Neural cell (in vitro differentiated cells): Measurements from ENCODE around the gene ARNT2. TPM values are rescaled to one million over a fixed set of nuclear protein-coding genes. Genes with fewer than 3 reads are reported as not detected.
"Not testable (repeated sequence)": the region's sequence is repeated elsewhere in the genome, so short reads cannot be mapped to it uniquely, and the experiment has no call there.

Source experiments
- H2AFZ ChIP-seq: fragments of 200-600, 300-800 bp; sonication (generic), shearing (Covaris generic); 2 replicates; pipeline ENCODE4 v1.6.0; 2014; ENCODE audit warnings: low read depth, mild to moderate bottlenecking, antibody characterized with exemption, low read length, moderate library complexity
- H3F3A ChIP-seq: fragments of 200-600 bp; shearing (Covaris generic); 2 replicates; pipeline ENCODE4 v1.6.1; 2016; ENCODE audit warnings: mild to moderate bottlenecking, moderate library complexity, mixed read lengths, antibody characterized with exemption, low read length; ENCODE audit not compliant: insufficient read depth, poor library complexity, severe bottlenecking
- H3K27ac ChIP-seq: fragments of 200-600, 300-800 bp; sonication (generic), shearing (Covaris generic); 2 replicates; pipeline ENCODE4 v1.5.1; 2014; ENCODE audit warnings: mild to moderate bottlenecking, low read length, moderate library complexity
- H3K27me3 ChIP-seq: fragments of 300-800, 200-600 bp; sonication (generic), shearing (Covaris generic); 2 replicates; pipeline ENCODE4 v1.6.0; 2014; ENCODE audit warnings: mild to moderate bottlenecking, low read depth, low read length, moderate library complexity; ENCODE audit not compliant: insufficient read depth
- H3K36me3 ChIP-seq: fragments of 300-800, 200-600 bp; sonication (generic), shearing (Covaris generic); 2 replicates; pipeline ENCODE4 v1.5.1; 2014; ENCODE audit warnings: mild to moderate bottlenecking, antibody characterized with exemption, low read length, moderate library complexity; ENCODE audit not compliant: insufficient read depth
- H3K4me2 ChIP-seq: fragments of 300-800, 200-600 bp; sonication (generic), shearing (Covaris generic); 2 replicates; pipeline ENCODE4 v1.6.0; 2014; ENCODE audit warnings: mild to moderate bottlenecking, low read length
- H3K4me3 ChIP-seq: fragments of 300-800, 200-600 bp; sonication (generic), shearing (Covaris generic); 2 replicates; pipeline ENCODE4 v1.5.1; 2014; ENCODE audit warnings: mild to moderate bottlenecking, low read length, moderate library complexity
- H3K79me2 ChIP-seq: fragments of 200-600 bp; shearing (Covaris generic); replicated peaks from 2 replicates; pipeline ENCODE4 v1.6.0; 2014; ENCODE audit warnings: mild to moderate bottlenecking, low read length, moderate library complexity; ENCODE audit not compliant: insufficient read depth
- H3K9ac ChIP-seq: fragments of 300-800, 200-600 bp; sonication (generic), shearing (Covaris generic); 2 replicates; pipeline ENCODE4 v1.6.1; 2016; ENCODE audit warnings: mild to moderate bottlenecking, low read length, mixed read lengths
- H3K9me2 ChIP-seq: fragments of 200-600 bp; shearing (Covaris generic); 2 replicates; pipeline ENCODE4 v1.6.1; 2016; ENCODE audit warnings: mild to moderate bottlenecking, low read length, mixed read lengths; ENCODE audit not compliant: insufficient read depth
- H3K9me3 ChIP-seq: fragments of 200-600, 300-800 bp; sonication (generic), shearing (Covaris generic); 2 replicates; pipeline ENCODE4 v1.6.1; 2016; ENCODE audit warnings: mild to moderate bottlenecking, mixed run types, low read length, moderate library complexity, mixed read lengths
- H4K20me1 ChIP-seq: fragments of 200-600 bp; shearing (Covaris generic); 2 replicates; pipeline ENCODE4 v1.6.1; 2016; ENCODE audit warnings: mild to moderate bottlenecking, mixed run types; ENCODE audit not compliant: insufficient read depth
- EP300 ChIP-seq: fragments of 450-650 bp; conservative IDR thresholded peaks from 2 replicates; pipeline ENCODE4 v1.6.1; 2014; ENCODE audit warnings: antibody characterized with exemption, mild to moderate bottlenecking, moderate library complexity; ENCODE audit not compliant: poor library complexity, severe bottlenecking
- EZH2 ChIP-seq: fragments of 200-600, 300-800 bp; shearing (Covaris generic), sonication (generic); IDR thresholded peaks from 2 replicates; pipeline ENCODE4 v1.6.1; 2014; ENCODE audit warnings: antibody characterized with exemption, low read length, borderline replicate concordance, mild to moderate bottlenecking; ENCODE audit not compliant: insufficient read depth, poor library complexity, severe bottlenecking
- MXI1 ChIP-seq: fragments of 450-650 bp; conservative IDR thresholded peaks from 2 replicates; pipeline ENCODE4 v1.6.1; 2014; ENCODE audit warnings: antibody characterized with exemption, mild to moderate bottlenecking; ENCODE audit not compliant: poor library complexity, severe bottlenecking
- POLR2AphosphoS5 ChIP-seq: IDR thresholded peaks from 2 replicates; pipeline ENCODE4 v1.6.1; 2012
- RAD21 ChIP-seq: fragments of 450-650 bp; conservative IDR thresholded peaks from 2 replicates; pipeline ENCODE4 v1.6.1; 2014; ENCODE audit warnings: antibody characterized with exemption, mild to moderate bottlenecking, moderate library complexity
- SMC3 ChIP-seq: fragments of 450-650 bp; conservative IDR thresholded peaks from 2 replicates; pipeline ENCODE4 v1.6.1; 2014; ENCODE audit warnings: antibody characterized with exemption, mild to moderate bottlenecking, moderate library complexity; ENCODE audit not compliant: poor library complexity
- TAF1 ChIP-seq: IDR thresholded peaks from 2 replicates; pipeline ENCODE4 v1.6.1; 2012; ENCODE audit warnings: low read depth
- polyA plus RNA-seq: library from polyadenylated mRNA; depleted of rRNA; stranded (reverse); fragments of >200 nt; gene quantifications from 2 replicates; pipeline ENCODE4 v1.2.3, GENCODE V29; 2014
- TF ChIP-seq, protein P1 (sequence below): IDR thresholded peaks from 2 replicates; pipeline ENCODE4 v1.6.1; 2012; ENCODE audit warnings: borderline replicate concordance
- TF ChIP-seq, protein P2 (sequence below): fragments of 450-650 bp; IDR thresholded peaks from 2 replicates; pipeline ENCODE4 v1.5.1; 2014; ENCODE audit warnings: antibody characterized with exemption, mild to moderate bottlenecking, moderate library complexity; ENCODE audit not compliant: poor library complexity, severe bottlenecking

Gene ARNT2
- polyA plus RNA-seq, 1 donor from 2014 or later, result 41.2 TPM

DNA sequence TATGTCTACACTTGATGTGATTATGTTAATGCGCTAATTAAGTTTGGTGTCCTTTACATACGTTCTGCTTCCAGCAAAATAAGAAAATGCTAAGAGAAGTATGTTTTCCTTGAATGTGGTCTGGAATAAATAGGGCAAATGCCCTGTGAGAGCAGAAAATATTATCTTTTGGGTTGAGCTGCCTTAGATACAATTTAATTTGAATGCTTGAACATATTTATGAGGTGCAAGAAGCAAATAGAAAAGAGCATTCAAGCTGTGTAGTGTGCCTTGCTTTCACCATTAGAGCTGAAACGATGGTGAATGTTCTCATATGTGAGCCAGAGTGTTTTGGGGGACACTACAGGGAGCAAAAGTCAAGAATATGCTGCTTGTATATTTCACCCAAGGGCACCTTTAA is 15.9 kb upstream of the ARNT2 start:
- no peak overlapping the region for H3K9ac ChIP-seq
- TF ChIP-seq MXI1 (no peak), EP300 (no peak), TAF1 (no peak), EZH2 (no peak), POLR2AphosphoS5 (no peak), SMC3 (no peak), RAD21 (no peak)
- TF ChIP-seq, protein P1, sequence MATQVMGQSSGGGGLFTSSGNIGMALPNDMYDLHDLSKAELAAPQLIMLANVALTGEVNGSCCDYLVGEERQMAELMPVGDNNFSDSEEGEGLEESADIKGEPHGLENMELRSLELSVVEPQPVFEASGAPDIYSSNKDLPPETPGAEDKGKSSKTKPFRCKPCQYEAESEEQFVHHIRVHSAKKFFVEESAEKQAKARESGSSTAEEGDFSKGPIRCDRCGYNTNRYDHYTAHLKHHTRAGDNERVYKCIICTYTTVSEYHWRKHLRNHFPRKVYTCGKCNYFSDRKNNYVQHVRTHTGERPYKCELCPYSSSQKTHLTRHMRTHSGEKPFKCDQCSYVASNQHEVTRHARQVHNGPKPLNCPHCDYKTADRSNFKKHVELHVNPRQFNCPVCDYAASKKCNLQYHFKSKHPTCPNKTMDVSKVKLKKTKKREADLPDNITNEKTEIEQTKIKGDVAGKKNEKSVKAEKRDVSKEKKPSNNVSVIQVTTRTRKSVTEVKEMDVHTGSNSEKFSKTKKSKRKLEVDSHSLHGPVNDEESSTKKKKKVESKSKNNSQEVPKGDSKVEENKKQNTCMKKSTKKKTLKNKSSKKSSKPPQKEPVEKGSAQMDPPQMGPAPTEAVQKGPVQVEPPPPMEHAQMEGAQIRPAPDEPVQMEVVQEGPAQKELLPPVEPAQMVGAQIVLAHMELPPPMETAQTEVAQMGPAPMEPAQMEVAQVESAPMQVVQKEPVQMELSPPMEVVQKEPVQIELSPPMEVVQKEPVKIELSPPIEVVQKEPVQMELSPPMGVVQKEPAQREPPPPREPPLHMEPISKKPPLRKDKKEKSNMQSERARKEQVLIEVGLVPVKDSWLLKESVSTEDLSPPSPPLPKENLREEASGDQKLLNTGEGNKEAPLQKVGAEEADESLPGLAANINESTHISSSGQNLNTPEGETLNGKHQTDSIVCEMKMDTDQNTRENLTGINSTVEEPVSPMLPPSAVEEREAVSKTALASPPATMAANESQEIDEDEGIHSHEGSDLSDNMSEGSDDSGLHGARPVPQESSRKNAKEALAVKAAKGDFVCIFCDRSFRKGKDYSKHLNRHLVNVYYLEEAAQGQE, result no peak
- TF ChIP-seq, protein P2, sequence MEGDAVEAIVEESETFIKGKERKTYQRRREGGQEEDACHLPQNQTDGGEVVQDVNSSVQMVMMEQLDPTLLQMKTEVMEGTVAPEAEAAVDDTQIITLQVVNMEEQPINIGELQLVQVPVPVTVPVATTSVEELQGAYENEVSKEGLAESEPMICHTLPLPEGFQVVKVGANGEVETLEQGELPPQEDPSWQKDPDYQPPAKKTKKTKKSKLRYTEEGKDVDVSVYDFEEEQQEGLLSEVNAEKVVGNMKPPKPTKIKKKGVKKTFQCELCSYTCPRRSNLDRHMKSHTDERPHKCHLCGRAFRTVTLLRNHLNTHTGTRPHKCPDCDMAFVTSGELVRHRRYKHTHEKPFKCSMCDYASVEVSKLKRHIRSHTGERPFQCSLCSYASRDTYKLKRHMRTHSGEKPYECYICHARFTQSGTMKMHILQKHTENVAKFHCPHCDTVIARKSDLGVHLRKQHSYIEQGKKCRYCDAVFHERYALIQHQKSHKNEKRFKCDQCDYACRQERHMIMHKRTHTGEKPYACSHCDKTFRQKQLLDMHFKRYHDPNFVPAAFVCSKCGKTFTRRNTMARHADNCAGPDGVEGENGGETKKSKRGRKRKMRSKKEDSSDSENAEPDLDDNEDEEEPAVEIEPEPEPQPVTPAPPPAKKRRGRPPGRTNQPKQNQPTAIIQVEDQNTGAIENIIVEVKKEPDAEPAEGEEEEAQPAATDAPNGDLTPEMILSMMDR, result no peak
- H3K9me2 ChIP-seq, result no peaks in the 10 kb centered on the region
- no peaks in the 10 kb centered on the region for H4K20me1 ChIP-seq
- H3F3A ChIP-seq, result no peaks in the 10 kb centered on the region
- no peak overlapping the region for H3K4me3 ChIP-seq
- no peaks in the 10 kb centered on the region for H3K9me3 ChIP-seq
- H3K27me3 ChIP-seq, result no peaks in the 10 kb centered on the region
- no peaks in the 10 kb centered on the region for H3K36me3 ChIP-seq
- no peak overlapping the region for H3K27ac ChIP-seq
- no peak overlapping the region for H2AFZ ChIP-seq
- no peak overlapping the region for H3K4me2 ChIP-seq
- H3K79me2 ChIP-seq, result no peaks in the 10 kb centered on the region

DNA sequence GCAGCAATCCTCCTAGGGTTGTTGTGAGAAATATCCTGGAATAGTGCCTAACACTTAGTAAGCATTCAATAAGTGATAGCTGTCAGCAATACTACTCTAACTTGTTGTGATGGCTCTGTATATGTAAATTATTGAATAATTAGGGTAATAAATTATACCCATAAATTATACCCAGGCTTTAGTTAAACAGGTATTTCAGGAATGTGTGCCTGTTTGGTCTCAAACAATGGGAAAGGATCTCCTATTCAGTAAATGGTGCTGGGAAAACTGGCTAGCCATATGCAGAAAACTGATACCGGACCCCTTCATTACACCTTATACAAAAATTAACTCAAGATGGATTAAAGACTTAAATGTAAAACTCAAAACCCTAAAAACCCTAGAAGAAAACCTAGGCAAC is 14.8 kb upstream of the ARNT2 start:
- TF ChIP-seq MXI1 (no peak), TAF1 (no peak), POLR2AphosphoS5 (no peak), SMC3 (no peak), EP300 (no peak), RAD21 (no peak), EZH2 (no peak)
- TF ChIP-seq, protein P1, result no peak
- TF ChIP-seq, protein P2, result no peak
- Histone ChIP-seq H3K36me3 (no peaks in the 10 kb centered on the region), H3K9ac (no peak overlapping the region), H3K79me2 (no peaks in the 10 kb centered on the region), H3K9me2 (no peaks in the 10 kb centered on the region), H2AFZ (no peak overlapping the region), H4K20me1 (no peaks in the 10 kb centered on the region), H3K4me3 (no peak overlapping the region), H3K27me3 (no peaks in the 10 kb centered on the region), H3K4me2 (no peak overlapping the region), H3K27ac (no peak overlapping the region), H3K9me3 (no peaks in the 10 kb centered on the region), H3F3A (no peaks in the 10 kb centered on the region)

DNA sequence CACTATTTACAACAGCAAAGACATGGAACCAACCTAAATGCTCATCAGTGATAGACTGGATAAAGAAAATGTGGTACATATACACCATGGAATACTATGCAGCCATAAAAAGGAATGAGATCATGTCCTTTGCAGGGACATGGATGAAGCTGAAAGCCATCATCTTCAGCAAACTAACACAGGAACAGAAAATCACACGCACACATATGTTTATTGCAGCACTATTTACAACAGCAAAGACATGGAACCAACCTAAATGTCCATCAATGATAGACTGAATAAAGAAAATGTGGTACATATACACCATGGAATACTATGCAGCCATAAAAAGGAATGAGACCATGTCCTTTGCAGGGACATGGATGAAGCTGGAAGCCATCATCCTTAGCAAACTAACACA is 13.2 kb upstream of the ARNT2 start:
- H3K4me3 ChIP-seq, H3K9ac ChIP-seq, H3K9me3 ChIP-seq, H3K79me2 ChIP-seq, H3K4me2 ChIP-seq, H3K27ac ChIP-seq, H3K36me3 ChIP-seq, H3K27me3 ChIP-seq, H3F3A ChIP-seq, H2AFZ ChIP-seq, H3K9me2 ChIP-seq, H4K20me1 ChIP-seq: not testable (repeated sequence)
